Fibroblast of peridontal ligament (primary cell): ENCODE measurements around the gene GALNT2.
A peak's percentile ranks its signal among the peaks of the same experiment; 100 is the strongest.

ENCODE experiments used
- DNase-seq: peaks from one replicate; pipeline ENCODE4 v3.0.0-alpha.2; 2010; ENCODE audit errors: extremely low read depth

GALNT2 gene

DNA sequence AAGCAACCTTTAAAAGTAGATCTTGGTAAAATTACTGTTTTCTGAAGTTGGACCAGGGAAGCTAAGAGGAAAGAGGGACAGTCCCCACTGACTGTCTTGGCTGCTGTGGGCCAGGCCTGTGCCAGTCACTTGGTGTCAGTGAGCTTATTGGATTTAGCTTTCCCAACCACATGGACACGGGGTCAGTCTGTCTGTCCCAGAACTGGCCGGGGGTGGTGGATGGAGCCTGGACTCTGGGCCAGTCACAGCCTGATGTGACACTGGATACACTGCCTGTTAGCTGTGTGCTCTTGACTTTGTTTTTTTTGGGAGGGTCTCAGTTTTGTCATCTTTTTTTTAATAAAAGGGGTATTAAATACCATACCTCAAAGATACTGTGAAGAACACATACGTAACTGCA lies 96.7 kb downstream of the GALNT2 start:
- DNase-seq: no peak

GRCh38 chr1:230165536-230165935 lies 98.5 kb downstream of the GALNT2 start:
- no peak for DNase-seq

GRCh38 chr1:230166366-230167132 lies 99.5 kb downstream of the GALNT2 start:
- DNase-seq: no peak

- DNase-seq: peak; percentile 35
Measured at GRCh38 chr1:230167419-230167852, 100.4 kb downstream of the GALNT2 start.

GRCh38 chr1:230169454-230170152 lies 102.6 kb downstream of the GALNT2 start:
- DNase-seq: peak; percentile 66

GRCh38 chr1:230170153-230170547 lies 103.1 kb downstream of the GALNT2 start:
- DNase-seq: no peak

GRCh38 chr1:230170622-230171021 lies 103.6 kb downstream of the GALNT2 start:
- no peak for DNase-seq

GRCh38 chr1:230171356-230172015 lies 104.4 kb downstream of the GALNT2 start:
- peak; percentile 72 for DNase-seq

DNA sequence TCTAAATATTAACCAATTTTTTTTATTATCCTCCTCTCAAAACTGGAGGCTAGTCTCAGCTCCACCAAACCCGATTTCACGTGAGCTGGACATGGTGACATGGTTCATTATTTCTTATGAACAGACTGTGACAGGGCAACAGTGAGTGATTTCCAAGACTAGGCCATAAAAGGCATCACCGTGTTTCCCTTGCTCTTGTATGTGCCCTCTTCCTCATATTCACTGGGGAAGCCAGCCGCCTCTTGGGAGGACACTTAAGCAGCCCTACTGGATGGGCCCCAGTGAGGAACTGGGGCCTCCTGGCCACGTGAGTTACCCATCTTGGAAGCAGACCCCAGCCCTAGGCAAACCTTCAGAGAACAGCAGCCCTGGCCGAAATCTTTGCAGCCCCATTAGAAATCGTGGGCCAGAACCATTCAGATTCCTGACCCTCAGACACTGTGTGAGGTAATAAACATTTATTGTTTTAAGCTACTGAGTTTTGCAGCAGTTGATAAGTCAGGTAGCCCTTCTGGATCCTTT lies 105.0 kb downstream of the GALNT2 start:
- no peak for DNase-seq

- DNase-seq: no peak
Measured at GRCh38 chr1:230173187-230173975, 106.3 kb downstream of the GALNT2 start.

GRCh38 chr1:230174041-230174440 lies 107.0 kb downstream of the GALNT2 start:
- DNase-seq: no peak

DNA sequence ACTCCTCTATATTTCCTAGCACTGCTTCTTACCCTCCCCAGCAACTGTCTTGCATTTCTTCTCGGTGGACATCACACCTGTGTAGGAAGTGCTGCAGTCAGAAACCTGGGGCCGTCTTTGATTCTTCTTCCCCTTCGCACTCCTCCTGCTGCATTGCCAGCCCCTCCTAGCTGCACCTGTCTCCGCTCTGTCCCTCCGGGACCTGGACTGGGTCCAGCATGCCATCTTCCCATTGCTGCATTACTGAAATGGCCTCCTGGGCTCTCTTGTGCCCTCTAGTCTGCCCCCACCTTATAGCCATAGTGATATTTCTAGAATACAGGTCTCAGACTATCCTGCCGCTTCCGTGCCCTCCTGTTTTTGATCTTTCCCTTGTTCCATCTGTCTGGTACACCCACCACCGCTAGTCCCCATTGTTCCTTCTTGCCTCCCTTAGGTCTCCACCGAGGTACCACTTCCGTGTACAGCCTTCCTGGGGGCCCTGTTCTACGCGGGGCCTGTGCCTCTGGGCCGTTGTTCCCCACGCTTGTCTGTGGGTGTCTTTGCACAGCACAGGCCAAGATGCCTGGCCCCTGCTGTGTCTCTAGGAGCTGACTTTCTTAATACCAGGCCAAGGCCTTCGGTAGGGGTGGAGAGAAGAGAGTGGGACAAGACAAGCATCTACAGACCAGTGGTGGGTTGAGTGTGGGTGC lies 107.6 kb downstream of the GALNT2 start:
- DNase-seq: no peak

DNA sequence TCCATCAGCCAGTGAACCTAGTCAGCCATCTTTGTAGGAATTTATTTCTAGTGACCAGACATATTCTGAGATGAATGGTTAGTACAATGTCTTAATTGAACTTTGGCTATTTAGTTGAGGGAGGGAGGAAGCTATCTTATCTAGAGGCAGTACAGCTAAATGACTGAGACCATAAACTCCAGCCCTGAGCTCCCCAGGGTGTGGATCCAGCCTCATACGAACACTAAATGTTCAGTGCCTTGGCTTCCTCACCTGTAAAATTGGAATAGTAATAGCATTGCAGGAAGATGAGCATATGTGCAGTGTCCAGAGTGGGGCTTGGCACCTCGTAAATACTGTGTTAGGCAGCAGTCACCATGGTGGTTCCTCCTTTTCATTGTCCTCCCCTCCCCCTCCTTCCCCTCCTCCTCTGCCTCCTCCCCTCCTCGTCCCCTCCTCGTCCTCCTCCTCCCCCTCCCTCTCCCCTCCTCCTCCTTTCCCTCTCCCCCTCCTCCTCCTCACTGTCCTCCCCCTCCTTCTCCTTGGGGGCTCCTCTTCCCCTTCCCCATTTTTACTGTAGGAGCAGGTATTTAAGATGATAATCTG lies 108.2 kb downstream of the GALNT2 start:
- no peak for DNase-seq

DNA sequence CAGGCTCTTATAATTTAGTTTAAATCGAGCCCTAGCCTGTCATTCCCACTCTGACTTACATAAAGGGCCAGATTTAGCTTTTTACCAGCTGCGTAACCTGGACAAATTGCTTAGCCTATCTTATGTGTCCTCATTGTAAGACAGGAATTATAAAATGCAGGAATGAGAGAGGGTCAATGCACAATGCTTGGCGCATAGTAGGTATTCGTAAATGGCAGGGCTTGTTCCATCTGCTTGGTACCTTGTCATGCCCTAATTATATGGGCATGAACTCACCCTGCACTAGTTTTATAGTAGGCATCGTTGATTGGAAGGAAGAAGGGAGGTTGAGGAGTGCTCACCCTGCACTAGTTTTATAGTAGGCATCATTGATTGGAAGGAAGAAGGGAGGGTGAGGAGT lies 108.8 kb downstream of the GALNT2 start:
- DNase-seq: no peak

DNA sequence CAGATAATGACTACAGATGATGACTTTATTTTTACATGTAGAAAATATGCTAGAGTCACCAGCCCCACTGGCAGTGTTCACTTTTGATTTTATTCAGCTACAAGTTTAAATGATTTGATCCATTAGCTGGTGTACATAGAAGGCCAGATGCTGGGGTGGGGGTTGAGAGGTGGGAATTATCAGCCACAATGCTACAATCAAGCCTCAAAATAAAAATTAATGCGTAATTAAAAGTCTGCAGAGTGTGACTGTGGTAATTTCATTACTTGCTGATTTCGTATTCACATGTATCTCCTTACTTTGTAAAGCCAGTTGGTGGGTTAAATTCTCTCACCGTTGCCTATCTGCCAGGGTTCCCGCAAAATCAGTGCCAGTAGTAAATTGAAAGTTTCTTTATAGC lies 109.3 kb downstream of the GALNT2 start:
- no peak for DNase-seq

GRCh38 chr1:230176871-230177411 lies 109.9 kb downstream of the GALNT2 start:
- DNase-seq: peak; percentile 77

DNA sequence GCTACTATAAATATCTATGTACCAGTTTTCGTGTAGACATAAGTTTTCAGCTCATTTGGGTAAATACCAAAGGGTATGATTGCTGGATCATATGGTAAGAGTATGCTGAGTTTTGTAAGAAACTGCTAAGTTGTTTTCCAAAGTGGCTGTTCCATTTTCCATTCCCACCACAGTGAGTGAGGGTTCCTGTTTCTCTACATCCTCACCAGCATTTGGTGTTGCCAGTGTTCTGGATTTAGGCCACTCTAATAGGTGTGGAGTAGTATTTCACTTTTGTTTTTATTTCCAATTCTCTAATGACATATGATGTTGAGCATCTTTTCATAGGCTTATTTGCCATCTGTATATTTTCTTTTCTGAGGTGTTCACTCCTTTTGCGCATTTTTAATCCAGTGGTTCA lies 112.2 kb downstream of the GALNT2 start:
- DNase-seq: no peak

GRCh38 chr1:230185076-230186001 lies 118.3 kb downstream of the GALNT2 start:
- no peak for DNase-seq
